GM12878 (cell line): ENCODE measurements around the gene ACACA.

Experiments used
- CTCF ChIP-seq, 3 experiments: IDR thresholded peaks in 2 of 3; conservative IDR thresholded peaks in 1 of 3; 2 replicates each; pipeline ENCODE4 v1.5.1; 2011; ENCODE audit warnings: low read depth in 3 of 3, low read length in 3 of 3, mild to moderate bottlenecking in 3 of 3, control low read depth in 2 of 3, moderate library complexity in 2 of 3, inconsistent platforms in 1 of 3, mixed read lengths in 1 of 3; ENCODE audit not compliant: control insufficient read depth in 2 of 3, insufficient read depth in 1 of 3; ENCODE audit errors: extremely low read depth in 1 of 3
- EZH2 ChIP-seq: IDR thresholded peaks from 2 replicates; pipeline ENCODE4 v1.6.1; 2012; ENCODE audit warnings: low read depth, mild to moderate bottlenecking, control low read depth, inconsistent platforms, low read length, borderline replicate concordance; ENCODE audit not compliant: control insufficient read depth
- NKRF ChIP-seq: fragments of 450-650 bp; conservative IDR thresholded peaks from 2 replicates; pipeline ENCODE4 v1.6.1; 2017; ENCODE audit warnings: mild to moderate bottlenecking, moderate library complexity
- POLR2A ChIP-seq: IDR thresholded peaks from 2 replicates; pipeline ENCODE4 v1.6.1; 2011; ENCODE audit warnings: low read depth, mild to moderate bottlenecking, low read length
- RAD51 ChIP-seq: fragments of 450-650 bp; IDR thresholded peaks from 2 replicates; pipeline ENCODE4 v1.6.1; 2016; ENCODE audit warnings: moderate library complexity, mild to moderate bottlenecking, inconsistent platforms
- ZNF24 ChIP-seq: fragments of 450-650 bp; IDR thresholded peaks from 2 replicates; pipeline ENCODE4 v1.6.1; 2017; ENCODE audit warnings: antibody characterized with exemption, mild to moderate bottlenecking

GRCh38 chr17:37097154-37097553 lies 309.5 kb downstream of the ACACA start:
- TF ChIP-seq EZH2 (no peak), POLR2A (no peak), CTCF (IDR thresholded peaks at IDR 0.05 in 2 of 3, conservative IDR thresholded peaks at IDR 0.05 in 1 of 3; ENCODE audit: control insufficient read depth in 2 of 3, extremely low read depth in 1 of 3, insufficient read depth in 1 of 3, low read depth in 3 of 3, low read length in 3 of 3) (no peak), RAD51 (no peak), ZNF24 (no peak), NKRF (no peak)
